22Rv1 (cell line): ENCODE data around the gene TSPYL6.
"Not testable (repeated sequence)": the region's sequence is repeated elsewhere in the genome, so short reads cannot be mapped to it uniquely, and the experiment has no call there.

ENCODE experiments used
- H3K27ac ChIP-seq: fragments of 450-650 bp; 2 replicates; pipeline ENCODE4 v1.5.1; 2017
- ZFX ChIP-seq: fragments of 450-650 bp; IDR thresholded peaks from 2 replicates; pipeline ENCODE4 v1.6.1; 2017; ENCODE audit warnings: antibody characterized with exemption, borderline replicate concordance
- TF ChIP-seq, protein P1 (sequence below): fragments of 450-650 bp; IDR thresholded peaks from 2 replicates; pipeline ENCODE4 v1.5.1; 2017; ENCODE audit warnings: mild to moderate bottlenecking

Gene TSPYL6

GRCh38 chr2:54256091-54256694 is at the start of gene TSPYL6:
TSPYL6 (minus strand) TSS chr2:54256229; CDS start chr2:54256151, 78 bp downstream.
- no peak within 1 kb of the TSS for H3K27ac ChIP-seq
- TF ChIP-seq ZFX, result no peak
- TF ChIP-seq, protein P1, sequence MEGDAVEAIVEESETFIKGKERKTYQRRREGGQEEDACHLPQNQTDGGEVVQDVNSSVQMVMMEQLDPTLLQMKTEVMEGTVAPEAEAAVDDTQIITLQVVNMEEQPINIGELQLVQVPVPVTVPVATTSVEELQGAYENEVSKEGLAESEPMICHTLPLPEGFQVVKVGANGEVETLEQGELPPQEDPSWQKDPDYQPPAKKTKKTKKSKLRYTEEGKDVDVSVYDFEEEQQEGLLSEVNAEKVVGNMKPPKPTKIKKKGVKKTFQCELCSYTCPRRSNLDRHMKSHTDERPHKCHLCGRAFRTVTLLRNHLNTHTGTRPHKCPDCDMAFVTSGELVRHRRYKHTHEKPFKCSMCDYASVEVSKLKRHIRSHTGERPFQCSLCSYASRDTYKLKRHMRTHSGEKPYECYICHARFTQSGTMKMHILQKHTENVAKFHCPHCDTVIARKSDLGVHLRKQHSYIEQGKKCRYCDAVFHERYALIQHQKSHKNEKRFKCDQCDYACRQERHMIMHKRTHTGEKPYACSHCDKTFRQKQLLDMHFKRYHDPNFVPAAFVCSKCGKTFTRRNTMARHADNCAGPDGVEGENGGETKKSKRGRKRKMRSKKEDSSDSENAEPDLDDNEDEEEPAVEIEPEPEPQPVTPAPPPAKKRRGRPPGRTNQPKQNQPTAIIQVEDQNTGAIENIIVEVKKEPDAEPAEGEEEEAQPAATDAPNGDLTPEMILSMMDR, result no peak

- TF ChIP-seq ZFX, result no peak
- TF ChIP-seq, protein P1, result no peak
- no peak overlapping the region for H3K27ac ChIP-seq
Observed at GRCh38 chr2:54303631-54304030, 47.6 kb upstream of the TSPYL6 start.

GRCh38 chr2:54298514-54298913 is 42.5 kb upstream of the TSPYL6 start:
- TF ChIP-seq ZFX, result no peak
- TF ChIP-seq, protein P1, result no peak

GRCh38 chr2:54295911-54296310 is 39.9 kb upstream of the TSPYL6 start:
- H3K27ac ChIP-seq, result no peak overlapping the region
- TF ChIP-seq, protein P1, result no peak
- no peak for TF ChIP-seq ZFX

More at GRCh38 chr2:54298514-54298913, 42.5 kb upstream of the TSPYL6 start:
- H3K27ac ChIP-seq, result no peak overlapping the region

GRCh38 chr2:54294665-54295064 is 38.6 kb upstream of the TSPYL6 start:
- not testable (repeated sequence) for H3K27ac ChIP-seq

GRCh38 chr2:54290356-54291025 is 34.5 kb upstream of the TSPYL6 start:
- no peak for TF ChIP-seq ZFX
- TF ChIP-seq, protein P1, result no peak

GRCh38 chr2:54289917-54290316 is 33.9 kb upstream of the TSPYL6 start:
- TF ChIP-seq, protein P1, result no peak
- no peak for TF ChIP-seq ZFX
- H3K27ac ChIP-seq, result no peak overlapping the region

More at GRCh38 chr2:54290356-54291025, 34.5 kb upstream of the TSPYL6 start:
- no peak overlapping the region for H3K27ac ChIP-seq
